ENCODE results near the gene CREBBP.
"Not testable (repeated sequence)": the region's sequence is repeated elsewhere in the genome, so short reads cannot be mapped to it uniquely, and the experiment has no call there.

- TF ChIP-seq, protein P1, sequence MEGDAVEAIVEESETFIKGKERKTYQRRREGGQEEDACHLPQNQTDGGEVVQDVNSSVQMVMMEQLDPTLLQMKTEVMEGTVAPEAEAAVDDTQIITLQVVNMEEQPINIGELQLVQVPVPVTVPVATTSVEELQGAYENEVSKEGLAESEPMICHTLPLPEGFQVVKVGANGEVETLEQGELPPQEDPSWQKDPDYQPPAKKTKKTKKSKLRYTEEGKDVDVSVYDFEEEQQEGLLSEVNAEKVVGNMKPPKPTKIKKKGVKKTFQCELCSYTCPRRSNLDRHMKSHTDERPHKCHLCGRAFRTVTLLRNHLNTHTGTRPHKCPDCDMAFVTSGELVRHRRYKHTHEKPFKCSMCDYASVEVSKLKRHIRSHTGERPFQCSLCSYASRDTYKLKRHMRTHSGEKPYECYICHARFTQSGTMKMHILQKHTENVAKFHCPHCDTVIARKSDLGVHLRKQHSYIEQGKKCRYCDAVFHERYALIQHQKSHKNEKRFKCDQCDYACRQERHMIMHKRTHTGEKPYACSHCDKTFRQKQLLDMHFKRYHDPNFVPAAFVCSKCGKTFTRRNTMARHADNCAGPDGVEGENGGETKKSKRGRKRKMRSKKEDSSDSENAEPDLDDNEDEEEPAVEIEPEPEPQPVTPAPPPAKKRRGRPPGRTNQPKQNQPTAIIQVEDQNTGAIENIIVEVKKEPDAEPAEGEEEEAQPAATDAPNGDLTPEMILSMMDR (conservative IDR thresholded peaks at IDR 0.05 in 1 of 2, IDR thresholded peaks at IDR 0.05 in 1 of 2; ENCODE audit: low read depth in 1 of 2, low read length in 2 of 2): not testable (repeated sequence)
- not testable (repeated sequence) for TF ChIP-seq EZH2 (IDR thresholded peaks at IDR 0.05; ENCODE audit: low read length, missing control alignments)
Observed at GRCh38 chr16:3714378-3714777, 166.1 kb downstream of the CREBBP start.
